ENCODE results near the gene CYSLTR2.

DNA sequence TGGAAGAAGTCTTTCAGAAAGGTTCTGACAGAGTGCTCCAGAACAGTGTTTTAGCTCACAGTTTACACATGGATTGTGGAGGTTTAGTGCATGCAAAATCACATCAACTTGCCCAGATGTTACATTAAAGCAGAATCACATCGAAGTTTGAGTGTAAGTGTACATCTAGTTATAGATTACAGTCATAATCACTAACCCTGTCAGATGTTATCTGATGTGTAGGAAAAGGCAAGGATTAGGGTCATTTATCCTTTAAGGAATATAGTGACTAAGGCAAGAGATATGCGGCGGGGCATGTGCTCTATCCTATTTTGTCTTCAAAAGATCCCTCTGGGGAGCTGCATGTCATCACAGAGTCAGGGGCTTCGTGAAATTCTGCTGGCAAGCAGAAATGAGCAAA lies 66.9 kb downstream of the CYSLTR2 start:
- TF ChIP-seq EP300 (IDR thresholded peaks at IDR 0.05; ENCODE audit: low read depth), result no peak
- no peak for TF ChIP-seq POLR2AphosphoS5 (IDR thresholded peaks at IDR 0.05)
- TF ChIP-seq, protein P1, sequence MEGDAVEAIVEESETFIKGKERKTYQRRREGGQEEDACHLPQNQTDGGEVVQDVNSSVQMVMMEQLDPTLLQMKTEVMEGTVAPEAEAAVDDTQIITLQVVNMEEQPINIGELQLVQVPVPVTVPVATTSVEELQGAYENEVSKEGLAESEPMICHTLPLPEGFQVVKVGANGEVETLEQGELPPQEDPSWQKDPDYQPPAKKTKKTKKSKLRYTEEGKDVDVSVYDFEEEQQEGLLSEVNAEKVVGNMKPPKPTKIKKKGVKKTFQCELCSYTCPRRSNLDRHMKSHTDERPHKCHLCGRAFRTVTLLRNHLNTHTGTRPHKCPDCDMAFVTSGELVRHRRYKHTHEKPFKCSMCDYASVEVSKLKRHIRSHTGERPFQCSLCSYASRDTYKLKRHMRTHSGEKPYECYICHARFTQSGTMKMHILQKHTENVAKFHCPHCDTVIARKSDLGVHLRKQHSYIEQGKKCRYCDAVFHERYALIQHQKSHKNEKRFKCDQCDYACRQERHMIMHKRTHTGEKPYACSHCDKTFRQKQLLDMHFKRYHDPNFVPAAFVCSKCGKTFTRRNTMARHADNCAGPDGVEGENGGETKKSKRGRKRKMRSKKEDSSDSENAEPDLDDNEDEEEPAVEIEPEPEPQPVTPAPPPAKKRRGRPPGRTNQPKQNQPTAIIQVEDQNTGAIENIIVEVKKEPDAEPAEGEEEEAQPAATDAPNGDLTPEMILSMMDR (IDR thresholded peaks at IDR 0.05), result no peak

Measured in transverse colon (tissue), 4 donors.